Activated CD4-positive, alpha-beta T cell treated with anti-CD3 and anti-CD28 coated beads, Interleukin-2, Interleukin-6, amounts not matched to agents 100 ng/mL and 50 ng/mL, durations not matched to agents 16 hours and 8 hours (primary cell): ENCODE data around the gene SLC4A11.

Source experiments
- DNase-seq: peaks from one replicate; pipeline ENCODE4 v3.0.0-alpha.2; 2020

The SLC4A11 gene

DNA sequence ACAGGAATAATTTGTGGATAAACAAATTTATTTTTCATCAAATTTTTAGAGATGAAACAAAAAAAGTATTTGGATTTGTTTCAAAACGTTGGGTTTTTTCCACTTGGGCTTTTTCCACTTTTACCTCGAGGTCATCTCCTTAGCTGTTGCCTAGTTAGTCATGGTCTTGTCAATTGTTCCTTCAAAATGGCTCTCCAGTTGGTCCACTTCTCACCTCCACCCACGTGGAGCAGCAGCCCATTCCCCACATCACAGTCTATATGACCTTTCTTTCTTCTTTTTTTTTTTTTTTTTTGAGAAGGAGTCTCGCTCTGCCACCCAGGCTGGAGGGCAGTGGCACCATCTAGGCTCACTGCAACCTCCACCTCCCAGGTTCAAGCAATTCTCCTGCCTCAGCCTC lies 6.7 kb upstream of the SLC4A11 start:
- no peak for DNase-seq

DNA sequence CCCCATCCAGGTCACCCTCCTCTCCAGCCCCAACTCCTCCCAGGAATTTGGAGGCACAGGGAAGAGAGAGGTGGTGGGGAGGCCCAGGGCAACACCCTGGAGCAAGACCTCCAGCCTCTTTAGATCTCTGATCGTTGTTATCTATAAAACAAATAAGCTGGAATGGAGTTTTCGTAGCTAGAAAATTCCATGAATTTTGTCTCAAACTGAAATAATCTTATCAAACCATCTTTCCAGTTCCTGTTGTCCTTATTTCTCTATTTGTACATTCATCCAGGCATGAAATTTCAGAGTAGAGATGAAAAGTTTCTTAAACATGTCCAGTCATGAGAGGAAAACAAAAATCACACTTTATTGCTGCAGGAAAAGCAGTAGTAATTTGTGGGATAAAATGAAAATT lies 6.2 kb upstream of the SLC4A11 start:
- DNase-seq = no peak

DNA sequence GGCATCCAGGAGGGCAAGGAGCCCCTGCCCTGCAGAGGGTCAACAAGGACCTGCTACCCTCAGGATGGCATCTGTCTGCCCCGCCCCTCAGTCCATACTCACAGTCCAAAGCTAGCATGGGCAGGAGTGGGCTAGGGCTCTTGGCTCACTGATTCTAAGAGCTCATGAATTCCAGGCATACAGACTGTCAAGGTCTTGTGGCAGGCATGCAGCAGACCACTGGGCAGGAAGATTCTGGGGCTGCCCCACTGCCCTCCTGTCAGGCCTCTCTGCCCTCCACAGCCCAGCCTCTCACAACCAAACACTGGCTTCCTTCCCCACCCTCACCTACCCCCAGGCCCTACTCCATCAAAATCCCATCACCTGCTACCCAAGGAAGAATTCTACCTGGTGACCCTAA lies 5.6 kb upstream of the SLC4A11 start:
- no peak for DNase-seq

DNA sequence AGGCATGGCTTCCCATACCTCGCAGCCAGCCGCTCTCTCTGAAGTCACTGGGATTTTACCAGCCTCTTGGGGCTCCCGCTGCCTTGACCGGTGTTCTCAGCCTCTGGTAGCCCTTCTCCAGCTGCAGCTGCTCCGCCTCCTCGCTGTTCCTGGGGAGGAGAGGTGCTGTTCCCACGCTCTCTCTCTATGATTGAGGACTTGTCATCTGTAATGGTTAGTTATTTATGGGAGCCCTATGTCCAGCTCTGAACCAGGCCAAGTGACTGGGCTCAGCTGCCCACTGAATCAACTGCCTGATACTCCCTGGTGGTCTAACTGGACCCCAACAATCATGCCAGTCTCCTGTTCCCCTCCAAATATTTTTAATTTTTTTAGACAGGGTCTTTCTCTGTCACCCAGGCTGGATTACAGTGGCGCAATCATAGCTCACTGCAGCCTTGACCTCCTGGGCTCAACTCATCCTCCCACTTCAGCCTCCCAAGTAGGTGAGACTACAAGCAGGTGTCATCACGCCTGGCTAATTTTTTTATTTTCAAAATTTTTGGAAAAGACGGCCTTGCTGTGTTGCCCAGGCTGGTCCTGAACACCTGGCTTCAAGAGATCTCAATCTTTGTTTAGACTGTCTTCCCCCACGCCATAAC lies 4.8 kb upstream of the SLC4A11 start:
- no peak for DNase-seq

DNA sequence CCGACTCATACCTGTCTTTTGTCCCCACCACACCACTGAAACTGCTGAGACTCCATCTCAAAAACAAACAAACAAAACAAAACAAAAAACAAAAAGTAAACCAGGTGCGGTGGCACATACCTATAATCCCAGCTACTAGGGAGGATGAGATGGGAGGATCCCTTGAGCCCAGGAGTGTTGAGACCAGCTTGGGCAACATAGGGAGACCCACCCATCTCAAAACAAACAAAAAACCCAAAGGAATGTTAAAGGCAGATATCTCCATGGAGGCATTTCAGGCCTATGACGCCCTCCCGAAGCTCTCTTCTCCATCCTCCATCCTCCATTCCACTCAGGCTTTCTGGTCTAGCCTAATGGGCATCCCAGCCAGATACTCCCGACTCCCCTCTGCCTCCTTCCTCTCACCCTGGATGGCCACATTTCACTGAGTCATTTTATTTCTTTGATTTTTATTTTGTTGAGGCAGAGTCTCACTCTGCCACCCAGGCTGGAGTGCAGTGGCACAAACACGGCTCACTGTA lies 3.2 kb upstream of the SLC4A11 start:
- no peak for DNase-seq

DNA sequence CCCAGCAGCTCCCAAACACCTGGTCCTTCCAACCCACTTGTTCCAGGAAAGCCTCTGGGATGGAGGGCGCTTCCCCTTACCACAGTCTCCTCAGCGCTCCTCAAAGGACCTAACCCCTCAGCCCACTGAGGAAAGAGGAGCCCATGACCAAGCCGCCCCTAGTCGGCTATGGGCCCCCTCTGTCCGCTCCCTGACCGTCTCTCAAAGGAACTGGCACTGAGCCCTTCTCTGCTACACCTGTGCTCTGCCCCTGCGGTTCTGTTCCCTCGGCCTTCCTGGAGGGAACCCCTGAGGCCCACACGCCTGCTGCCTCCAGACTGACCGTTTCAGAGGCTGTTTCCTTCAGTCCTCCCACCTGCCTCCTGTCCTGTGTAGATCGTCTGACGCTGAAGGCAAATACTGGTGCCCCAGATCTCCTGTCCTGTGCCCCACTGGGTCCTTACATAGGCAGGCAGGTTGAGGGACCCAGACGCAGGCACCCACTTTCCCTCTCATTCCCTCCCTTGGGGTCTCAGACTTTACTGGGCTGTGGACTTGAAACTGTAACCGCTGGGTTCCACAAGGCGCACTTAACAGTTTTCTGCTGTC lies 1.9 kb upstream of the SLC4A11 start:
- no peak for DNase-seq

DNA sequence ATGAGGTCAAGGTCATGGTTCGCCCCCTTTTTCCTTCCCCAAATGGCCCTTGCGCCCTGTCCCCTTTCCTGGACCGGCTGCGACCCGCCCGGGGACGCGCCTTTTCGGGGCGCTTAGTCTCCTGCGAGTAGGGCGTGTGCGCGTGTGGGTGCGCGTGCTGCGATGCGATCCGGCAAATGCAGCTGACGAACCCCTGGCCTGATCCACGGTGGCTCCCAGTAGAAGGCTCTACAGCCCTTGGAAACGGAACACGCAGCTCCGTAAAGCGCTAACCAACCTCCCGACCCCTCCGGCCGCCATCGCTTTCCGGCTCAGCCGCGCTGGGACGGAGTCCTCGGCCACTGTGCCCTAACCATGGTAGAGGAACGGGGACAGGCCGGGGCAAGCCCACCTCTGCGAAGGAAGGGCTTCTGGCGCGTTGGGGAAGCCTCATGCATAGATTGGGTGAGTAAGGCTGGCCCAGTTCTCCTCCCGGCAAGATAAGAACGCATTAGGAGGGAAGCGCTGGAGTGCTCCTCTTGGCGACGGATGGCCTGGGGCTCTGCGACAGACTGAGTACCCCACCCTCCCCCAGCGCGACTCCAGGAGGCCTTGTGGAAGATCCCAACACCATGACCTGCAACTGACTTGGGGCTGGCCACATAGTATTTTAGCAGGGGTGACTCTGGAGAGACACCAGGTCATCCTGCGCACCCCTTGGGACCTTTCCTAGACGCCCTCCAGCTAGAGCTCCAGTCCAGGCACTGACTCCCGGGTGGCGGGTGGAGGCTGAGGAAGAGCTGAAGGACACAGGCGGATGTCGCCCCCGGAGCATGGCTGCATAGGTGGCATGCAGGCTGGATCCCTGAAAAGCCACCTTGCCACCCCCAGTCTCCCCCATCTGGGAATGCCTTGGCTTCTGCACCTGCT lies 1.1 kb upstream of the SLC4A11 start:
- no peak for DNase-seq

DNA sequence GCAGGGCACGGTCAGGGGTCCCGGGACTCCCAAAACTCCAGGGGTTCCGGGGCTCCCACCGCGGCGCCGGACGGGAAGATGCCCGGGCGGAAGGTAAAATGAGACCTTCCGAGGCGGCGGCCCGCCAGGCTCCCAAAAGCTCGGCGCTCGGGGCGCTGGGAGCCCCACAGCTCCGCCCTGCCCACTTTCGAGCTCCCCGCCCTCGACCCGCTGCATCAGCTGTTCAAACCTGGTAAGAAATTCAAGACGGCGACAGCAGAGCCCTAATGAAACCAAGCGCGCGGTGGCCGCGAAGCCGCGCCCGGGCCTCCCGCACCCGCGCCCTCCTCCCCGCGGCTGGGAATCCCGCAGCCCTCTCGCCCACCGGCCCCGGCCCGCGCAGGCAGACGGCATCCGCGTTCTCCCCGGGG lies 369 bp downstream of the SLC4A11 start:
- DNase-seq = peak; percentile 61

DNA sequence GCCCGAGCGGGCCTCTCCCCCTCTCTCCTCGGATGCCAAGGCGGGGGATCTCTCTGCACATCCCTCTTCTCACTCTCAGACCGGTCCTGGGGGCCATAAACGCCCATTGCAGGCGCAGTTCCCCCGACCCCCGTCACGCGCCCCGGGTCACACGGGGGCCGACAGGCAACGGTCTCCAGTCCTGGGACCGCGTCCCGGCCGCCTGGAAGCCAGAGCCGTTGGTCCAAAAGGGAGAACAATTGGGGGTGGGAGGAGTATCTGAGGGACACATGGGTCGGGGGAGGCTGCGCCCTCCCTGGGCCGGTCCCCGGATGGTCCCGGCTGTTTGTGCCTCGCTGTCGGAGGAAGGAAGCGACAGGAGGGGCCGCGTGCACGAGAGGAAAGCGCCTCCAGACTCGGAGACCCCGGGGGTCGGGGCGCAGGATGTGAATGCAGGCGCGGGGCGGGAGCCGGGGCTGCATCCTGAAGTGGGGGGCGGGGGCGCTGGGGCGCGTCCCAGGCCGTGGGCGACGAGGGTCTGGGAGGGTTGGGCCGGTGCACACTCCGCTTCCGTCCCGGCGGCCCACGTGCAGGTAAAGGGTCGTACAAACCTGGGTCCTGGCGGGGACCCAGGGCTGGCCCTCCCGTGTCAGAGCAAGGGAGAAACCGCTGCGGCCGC lies 903 bp downstream of the SLC4A11 start:
- no peak for DNase-seq

DNA sequence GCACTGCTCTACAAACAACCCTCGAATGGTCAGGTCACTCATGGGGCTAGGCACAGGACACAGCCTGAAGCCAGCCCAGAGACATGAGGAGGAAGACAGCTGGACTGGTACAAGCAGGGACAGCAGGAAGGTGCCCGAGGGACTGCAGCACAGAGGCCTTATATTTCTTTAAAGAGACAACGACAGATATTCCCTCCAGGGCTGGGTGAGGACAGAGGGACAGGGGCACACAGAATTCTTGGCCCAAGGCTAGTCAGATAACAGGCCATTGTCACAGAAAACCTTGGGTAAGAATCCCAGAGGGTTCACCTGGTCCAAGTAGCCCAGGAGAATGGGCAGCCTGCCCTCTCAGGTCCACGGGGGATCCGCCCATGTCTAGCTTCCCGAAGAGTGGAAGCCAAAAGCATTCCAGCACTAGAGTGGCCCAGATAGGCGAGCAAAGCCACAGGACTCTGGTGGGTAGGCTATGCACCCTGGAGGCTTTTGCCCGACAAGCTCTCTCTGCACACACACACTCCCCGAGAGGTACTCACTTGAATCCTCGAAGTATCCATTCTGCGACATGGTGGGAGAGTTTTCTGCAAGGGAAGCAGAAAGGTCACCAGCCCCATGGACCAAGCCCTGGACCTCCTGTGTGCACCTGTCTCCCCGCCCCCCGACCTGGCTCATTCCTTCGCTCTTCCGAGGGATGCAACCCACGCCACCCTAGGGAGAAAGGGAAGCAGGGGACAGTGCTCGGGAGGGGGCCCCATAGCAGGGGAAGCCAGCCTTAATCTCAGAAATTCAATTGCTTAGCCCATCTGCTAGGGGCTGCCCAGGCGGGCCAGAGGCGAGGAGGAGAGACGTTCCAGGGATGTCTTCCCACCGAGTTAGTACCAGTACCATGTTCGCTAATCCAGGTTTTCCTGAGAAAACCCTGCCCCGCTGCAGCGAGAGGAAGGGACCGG lies 1.7 kb downstream of the SLC4A11 start:
- DNase-seq = no peak

DNA sequence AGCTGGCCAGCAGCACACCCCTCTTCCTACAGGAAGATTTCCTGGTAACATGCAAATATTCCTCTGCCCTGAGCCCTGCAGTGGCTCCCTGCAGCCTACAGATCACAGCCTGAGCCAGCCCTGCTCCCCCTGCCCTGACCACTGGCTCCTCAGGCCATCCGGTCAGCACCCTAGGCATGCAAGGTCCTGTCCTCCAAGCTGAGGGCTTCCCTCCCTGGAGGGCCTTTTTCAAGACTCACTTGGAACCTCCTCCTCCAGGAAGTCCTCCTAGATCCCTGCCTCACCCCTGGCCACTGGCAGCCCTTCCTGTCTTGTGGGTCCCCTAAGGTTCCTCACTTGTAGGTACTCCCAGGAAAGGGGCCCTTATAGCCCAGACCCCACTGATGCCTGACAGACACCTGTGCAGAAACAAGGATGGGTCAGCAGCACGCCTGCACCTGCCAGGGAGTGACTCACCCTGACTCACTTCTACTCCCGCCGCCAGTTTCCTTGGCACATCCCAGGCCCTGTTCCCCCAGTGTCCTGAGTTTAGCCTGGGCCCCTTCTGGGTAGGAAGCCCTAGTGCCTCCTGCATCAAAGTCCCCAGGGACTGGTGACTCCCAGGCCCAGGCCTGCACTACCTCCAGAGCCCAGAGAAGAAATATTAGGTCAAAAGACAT lies 3.2 kb downstream of the SLC4A11 start:
- no peak for DNase-seq

DNA sequence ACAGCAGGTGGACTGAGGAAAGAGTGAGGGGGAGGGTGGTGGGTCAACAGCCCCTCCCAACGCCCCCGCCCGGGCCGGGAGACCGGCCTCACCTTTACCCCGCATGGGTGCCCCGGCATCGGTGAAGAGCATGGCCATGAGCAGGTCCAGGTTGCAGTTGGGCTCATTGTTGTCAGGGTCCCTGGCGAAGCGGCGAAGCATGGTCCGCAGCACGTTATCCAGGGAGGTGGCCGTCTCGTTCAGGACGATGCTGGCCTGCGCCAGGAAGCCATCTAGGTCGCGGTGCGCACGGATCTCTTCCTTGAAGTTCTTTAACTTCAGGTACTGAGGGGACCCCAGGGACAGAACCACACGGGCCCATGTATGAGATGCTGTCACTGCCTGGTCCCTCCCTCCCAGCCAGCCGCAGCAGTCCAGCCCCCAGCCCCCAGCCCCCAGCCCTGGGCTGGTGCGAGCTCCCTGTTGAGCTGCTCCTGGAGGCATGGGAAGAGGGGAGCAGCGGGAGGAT lies 4.9 kb downstream of the SLC4A11 start:
- no peak for DNase-seq

DNA sequence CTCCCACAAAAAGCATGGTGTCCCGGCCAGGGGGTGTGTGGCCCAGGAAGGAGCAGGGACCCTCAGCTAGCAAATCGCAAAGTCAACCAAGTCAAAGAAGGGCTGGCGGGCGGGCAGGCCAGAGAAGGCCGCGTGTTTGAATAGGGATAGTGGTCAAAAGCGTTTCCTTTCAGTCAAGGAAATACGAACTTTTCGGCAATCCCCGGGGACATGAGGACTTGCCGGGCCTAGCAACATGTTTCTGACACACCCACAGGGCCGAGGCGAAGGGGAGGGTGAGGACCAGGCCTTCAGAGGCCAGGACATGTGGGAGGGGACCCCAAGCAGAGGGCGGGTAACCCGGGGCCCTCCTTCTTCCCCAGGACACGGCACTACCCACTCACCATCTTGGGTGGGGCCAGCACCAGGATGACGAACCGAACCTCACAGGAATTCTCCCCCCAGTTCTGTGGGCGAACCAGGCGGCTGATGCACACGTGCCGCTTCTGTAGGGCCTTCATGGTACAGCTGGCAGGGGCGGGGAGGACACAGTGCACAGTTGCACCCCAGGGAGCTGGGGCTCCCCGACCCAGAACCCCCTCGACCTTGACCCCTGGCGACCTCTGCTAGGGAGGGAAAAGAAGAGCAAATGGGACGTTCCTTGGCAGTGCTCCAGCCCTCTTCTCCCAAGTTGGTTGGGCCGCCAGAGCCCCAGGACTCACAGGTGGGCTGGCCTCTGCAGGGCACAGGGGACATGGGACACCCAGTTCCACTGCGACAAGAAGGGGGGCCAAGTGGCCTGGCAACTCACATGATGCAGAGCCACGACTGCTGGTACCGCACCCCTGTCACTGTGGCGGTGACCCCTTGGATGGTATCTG lies 5.6 kb downstream of the SLC4A11 start:
- DNase-seq = no peak

DNA sequence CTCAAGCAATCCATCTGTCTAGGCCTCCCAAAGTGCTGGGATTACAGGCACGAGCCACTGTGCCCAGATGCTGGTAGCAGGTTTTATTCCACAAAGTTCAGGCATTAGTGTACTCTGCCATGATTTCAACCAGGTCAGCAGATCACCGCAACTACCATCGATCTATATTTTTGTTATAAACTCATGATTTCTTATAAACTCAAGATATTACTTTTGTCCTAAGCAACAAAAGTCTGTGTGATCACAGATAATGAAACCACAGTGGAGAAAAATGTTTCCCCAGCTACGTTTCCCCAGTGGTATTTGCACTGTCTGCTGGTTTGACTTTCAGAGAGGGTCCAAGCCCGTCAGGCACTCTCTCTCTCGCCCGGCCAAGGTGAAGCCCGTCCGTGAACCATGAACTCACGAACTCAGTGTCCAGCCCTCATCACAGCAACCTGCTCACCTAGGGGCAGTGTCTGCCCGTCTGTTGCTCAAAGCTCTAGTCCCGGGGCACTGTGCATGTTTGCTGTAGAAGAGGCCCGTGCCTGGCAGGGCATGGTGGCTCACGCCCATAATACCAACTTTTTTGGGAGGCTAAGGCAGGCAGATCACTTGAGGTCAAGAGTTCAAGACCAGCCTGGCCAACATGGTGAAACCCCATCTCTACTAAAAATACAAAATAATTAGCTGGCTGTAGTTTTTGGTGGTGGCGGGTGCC lies 7.0 kb downstream of the SLC4A11 start:
- no peak for DNase-seq

DNA sequence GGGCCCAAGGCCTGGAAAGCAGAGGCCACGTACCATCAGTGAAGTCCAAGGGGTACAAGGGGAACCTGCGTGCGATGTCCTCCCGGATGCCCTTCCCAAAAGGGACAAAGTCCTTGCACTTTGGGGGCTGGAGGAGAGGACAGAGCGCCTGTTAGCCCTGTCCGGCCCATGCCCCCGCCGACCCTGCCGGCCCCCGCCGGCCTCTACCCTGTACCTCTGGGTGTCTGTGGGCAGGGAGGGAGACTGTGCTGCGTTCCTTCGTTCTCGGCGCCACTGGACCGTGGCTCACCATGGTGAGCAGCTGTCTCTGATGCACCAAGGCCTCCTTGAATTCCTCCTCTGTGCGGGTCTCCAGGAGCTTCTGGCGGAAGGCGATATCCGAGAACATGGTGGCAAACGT lies 7.9 kb downstream of the SLC4A11 start:
- DNase-seq = no peak

DNA sequence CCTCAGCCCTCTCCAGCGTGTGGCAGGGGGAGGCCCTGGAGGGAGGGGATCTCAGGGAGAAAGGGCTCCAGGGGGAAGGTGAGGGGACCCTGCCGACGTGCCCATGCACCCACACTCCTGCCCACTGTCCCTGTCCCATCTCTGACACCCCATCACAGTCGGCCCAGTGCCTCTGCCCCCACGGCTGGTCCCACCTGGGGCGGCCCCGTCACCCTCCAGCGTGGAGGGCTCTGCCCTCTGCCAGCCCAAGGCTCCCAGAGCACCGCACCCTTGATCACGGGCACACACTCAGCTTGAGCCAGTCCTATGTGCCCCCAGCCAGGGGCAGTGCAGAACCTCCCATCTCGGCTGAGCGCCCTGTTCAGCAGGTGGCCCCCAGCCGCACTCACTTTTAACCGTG lies 9.2 kb downstream of the SLC4A11 start:
- DNase-seq = no peak

DNA sequence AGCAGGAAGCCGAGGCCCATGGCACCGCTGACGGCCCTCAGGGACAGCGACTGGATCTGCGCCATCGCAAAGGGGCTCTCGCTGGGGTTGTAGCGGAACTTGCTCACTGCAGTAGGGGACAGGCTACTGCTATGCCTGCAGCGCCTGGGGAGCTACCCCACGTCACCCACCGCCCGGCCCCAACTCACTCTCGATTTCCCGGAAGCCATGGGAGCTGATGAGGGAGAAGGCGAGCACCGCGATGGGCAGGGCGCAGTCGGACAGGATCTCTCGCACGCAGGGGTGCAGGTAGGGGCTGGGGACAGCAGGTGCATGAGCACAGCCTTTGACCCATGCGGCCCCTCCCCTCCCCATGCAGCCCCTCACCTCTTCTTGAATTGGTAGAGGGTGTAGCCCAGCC lies 9.8 kb downstream of the SLC4A11 start:
- DNase-seq = no peak

DNA sequence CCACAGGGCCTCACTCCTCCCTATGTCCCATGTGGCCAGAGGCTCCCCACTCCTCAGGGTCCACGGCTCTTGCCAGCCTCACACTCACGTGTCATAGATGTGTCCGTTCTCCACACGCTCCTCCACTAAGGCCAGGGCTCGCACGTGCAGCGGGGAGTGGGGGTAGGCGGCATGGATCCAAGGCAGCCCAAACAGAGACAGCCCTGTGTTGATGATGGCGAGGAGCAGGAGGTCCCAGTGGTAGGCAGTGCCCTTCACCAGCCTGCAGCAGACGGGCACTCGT lies 10.3 kb downstream of the SLC4A11 start:
- no peak for DNase-seq

DNA sequence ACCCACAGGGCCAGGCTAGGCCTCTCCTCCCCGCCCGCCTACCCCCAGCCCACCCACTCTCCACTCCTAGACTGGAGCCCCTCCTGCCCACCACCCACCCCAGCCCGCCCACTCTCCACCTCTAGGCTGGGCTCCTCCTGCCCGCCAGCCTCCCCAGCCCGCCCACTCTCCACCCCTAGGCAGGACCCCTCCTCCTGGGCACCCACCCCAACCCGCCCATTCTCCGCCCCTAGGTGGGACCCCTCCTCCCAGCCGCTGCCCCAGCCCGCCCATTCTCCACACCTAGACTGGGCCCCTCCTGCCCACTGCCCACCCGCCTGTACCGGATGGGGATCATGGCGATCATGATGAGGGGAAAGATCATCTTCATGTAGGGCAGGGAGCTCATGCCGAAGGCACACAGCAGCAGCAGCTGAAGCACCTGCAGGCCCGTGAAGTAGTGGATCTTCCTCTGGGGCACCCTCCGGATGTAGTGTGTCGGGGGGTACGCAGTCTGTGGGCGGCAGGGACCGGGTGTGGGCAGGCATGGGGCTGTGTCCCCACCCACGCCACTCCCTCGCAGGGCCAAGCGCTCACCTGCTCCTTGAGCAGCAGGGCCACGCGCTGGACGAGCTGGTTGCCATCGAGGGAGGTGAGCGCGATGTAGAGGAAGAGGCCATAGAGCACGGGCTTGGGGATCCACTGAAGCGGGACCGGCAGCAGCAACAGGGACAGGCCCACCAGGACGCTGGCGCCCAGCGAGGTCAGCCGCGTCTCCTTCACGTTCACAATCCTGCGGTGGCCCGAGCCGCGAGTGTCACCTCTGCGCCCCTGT lies 10.8 kb downstream of the SLC4A11 start:
- DNase-seq = no peak
